Gastrocnemius medialis (tissue), 4 donors: ENCODE results near the gene SMOC2. TPM values are rescaled to one million over a fixed set of nuclear protein-coding genes. Genes with fewer than 3 reads are reported as not detected.

Experiments
- ATAC-seq, 2 donors: fragments of 150-250 bp; one replicate each; pipeline ENCODE4 v1.9.1; 2016
- DNase-seq, 2 donors: peaks; one replicate each; pipeline ENCODE4 v3.0.0-alpha.2; 2019
- H3K27ac ChIP-seq, 4 donors: fragments of 200-600 bp; sonication (generic); 1 replicate in 1 of 4; 2 replicates in 3 of 4; pipeline ENCODE4 v1.5.1; 2016 to 2018; ENCODE audit warnings: mild to moderate bottlenecking in 2 of 4, moderate library complexity in 1 of 4
- H3K27me3 ChIP-seq, 3 donors: fragments of 200-600 bp; sonication (generic) in 2 of 3; 1 replicate in 1 of 3; 2 replicates in 2 of 3; pipeline versions ENCODE4 v1.5.1 to v1.6.0; 2016 to 2019; ENCODE audit warnings: mild to moderate bottlenecking in 1 of 3, moderate library complexity in 1 of 3
- H3K36me3 ChIP-seq, 2 donors: fragments of 200-600 bp; sonication (generic) in 1 of 2; one replicate each; pipeline ENCODE4 v1.5.1; 2017 to 2018
- H3K4me1 ChIP-seq, 2 donors: fragments of 200-600 bp; sonication (generic) in 1 of 2; one replicate each; pipeline ENCODE4 v1.5.1; 2016 to 2017; ENCODE audit warnings: mild to moderate bottlenecking in 2 of 2
- H3K4me3 ChIP-seq, 4 donors: fragments of 200-600 bp; sonication (generic) in 3 of 4; 1 replicate in 1 of 4; 2 replicates in 3 of 4; pipeline ENCODE4 v1.5.1; 2016 to 2019; ENCODE audit warnings: mild to moderate bottlenecking in 2 of 4
- H3K9me3 ChIP-seq, 3 donors: fragments of 200-600 bp; sonication (generic) in 2 of 3; 1 replicate in 1 of 3; 2 replicates in 2 of 3; pipeline ENCODE4 v1.5.1; 2016 to 2019
- CTCF ChIP-seq, 5 experiments: fragments of 450-650 bp in 3 of 5; fragments of 200-600 bp in 2 of 5; sonication (generic) in 2 of 5; IDR thresholded peaks in 4 of 5; conservative IDR thresholded peaks in 1 of 5; 1 replicate in 4 of 5; 2 replicates in 1 of 5; pipeline ENCODE4 v1.5.1; 2016 to 2019; ENCODE audit warnings: antibody characterized with exemption in 5 of 5, mild to moderate bottlenecking in 3 of 5, moderate library complexity in 3 of 5
- POLR2A ChIP-seq, 2 donors: fragments of 450-650 bp; IDR thresholded peaks; one replicate each; pipeline ENCODE4 v1.6.1; 2017; ENCODE audit warnings: antibody characterized with exemption in 2 of 2, mild to moderate bottlenecking in 2 of 2, moderate library complexity in 2 of 2
- in situ Hi-C, 4 donors: fragments of 200-750 bp; cut with MboI; loops; one replicate each; pipeline versions ENCODE4 v1.15.0 to v1.8.0; 2017; ENCODE audit warnings: low sequenced_read_pairs in 4 of 4
- intact Hi-C: fragments of 100-400 bp; cut with DNase I; formaldehyde crosslinking; loops from one replicate; pipeline ENCODE4 v1.15.1; 2023; ENCODE audit warnings: low total_unique reads
- total RNA-seq, 4 donors: library from RNA; depleted of rRNA; stranded (reverse); fragments of >200 nt; gene quantifications; one replicate each; pipeline versions ENCODE4 v1.1.0 to v1.2.3, GENCODE V29; 2016

SMOC2 gene
- total RNA-seq, 4 donors from 2014 or later: 7.2 to 34.4 (median 16.5) TPM

DNA sequence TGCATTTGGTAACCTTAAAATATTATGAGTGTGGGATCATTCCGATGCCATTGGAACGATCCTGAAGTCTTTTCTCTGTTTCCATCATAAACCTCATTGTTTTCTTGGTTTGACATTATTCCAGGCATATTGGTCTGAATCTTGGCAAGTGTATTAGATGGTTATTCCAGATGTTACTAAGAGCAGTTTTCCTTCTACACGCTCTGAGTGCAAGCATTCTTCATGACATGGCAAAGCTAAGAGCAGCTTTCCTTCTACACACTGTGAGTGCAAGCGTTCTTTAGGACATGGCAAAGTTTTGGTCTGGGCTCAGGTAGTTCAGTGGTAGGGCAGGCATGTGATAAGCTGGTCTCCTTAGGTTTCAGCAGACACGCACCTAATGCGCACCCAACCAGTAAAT lies 53.0 kb downstream of the SMOC2 start:
- TF ChIP-seq POLR2A (IDR thresholded peaks at IDR 0.05) (no peak), CTCF (IDR thresholded peaks at IDR 0.05 in 4 of 5, conservative IDR thresholded peaks at IDR 0.05 in 1 of 5) (no peak)
- DNase-seq (no peak), ATAC-seq (no peak)
- intact Hi-C loops: no loop called here
- Histone ChIP-seq H3K36me3 (no peaks in the 10 kb centered on the region), H3K27me3 (peaks cover 0 to 4% (median 0%) of the 10 kb centered on the region in 3 donors), H3K4me1 (no peaks in the 10 kb centered on the region), H3K27ac (no peak overlapping the region), H3K4me3 (no peak overlapping the region), H3K9me3 (no peaks in the 10 kb centered on the region)
- in situ Hi-C loops: no loop called here

GRCh38 chr6:168494726-168495125 lies 53.7 kb downstream of the SMOC2 start:
- no peaks in the 10 kb centered on the region for H3K9me3 ChIP-seq

DNA sequence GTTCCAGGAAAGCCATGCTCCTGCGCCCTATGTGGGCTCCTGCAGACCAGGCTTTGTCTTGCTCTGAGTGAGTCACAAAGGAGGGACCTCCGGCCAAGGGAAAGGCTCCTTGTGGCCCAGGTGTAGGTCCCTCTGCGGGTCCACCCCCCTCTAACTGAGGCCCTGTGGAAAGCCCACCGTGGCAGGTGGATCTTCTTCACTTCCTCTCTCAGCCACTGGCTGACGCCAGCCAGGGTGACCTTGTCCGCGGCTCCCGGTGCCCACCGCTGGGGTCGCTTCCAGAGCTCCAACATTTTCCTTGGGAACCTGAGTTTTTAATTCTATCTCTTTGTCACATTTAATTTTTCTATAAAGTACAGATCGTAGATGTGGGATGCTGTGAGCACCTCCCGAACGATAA lies 54.1 kb downstream of the SMOC2 start:
- no peak overlapping the region for H3K4me3 ChIP-seq
- TF ChIP-seq POLR2A (IDR thresholded peaks at IDR 0.05) (no peak), CTCF (IDR thresholded peaks at IDR 0.05 in 4 of 5, conservative IDR thresholded peaks at IDR 0.05 in 1 of 5) (no peak)
- peaks cover 0 to 4% (median 0%) of the 10 kb centered on the region in 3 donors for H3K27me3 ChIP-seq
- H3K27ac ChIP-seq: no peak overlapping the region
- no peak for DNase-seq
- intact Hi-C loops (no loop called here), in situ Hi-C loops (no loop called here)
- no peaks in the 10 kb centered on the region for H3K36me3 ChIP-seq
- H3K4me1 ChIP-seq: no peaks in the 10 kb centered on the region
- no peaks in the 10 kb centered on the region for H3K9me3 ChIP-seq
- ATAC-seq: no peak

More at GRCh38 chr6:168494726-168495125, 53.7 kb downstream of the SMOC2 start:
- Histone ChIP-seq H3K27ac (no peak overlapping the region), H3K4me3 (no peak overlapping the region), H3K36me3 (no peaks in the 10 kb centered on the region), H3K27me3 (peaks cover 0 to 4% (median 0%) of the 10 kb centered on the region in 3 donors), H3K4me1 (no peaks in the 10 kb centered on the region)
- ATAC-seq: no peak
- no peak for DNase-seq
- intact Hi-C loops: no loop called here
- in situ Hi-C loops: no loop called here
- TF ChIP-seq POLR2A (IDR thresholded peaks at IDR 0.05) (no peak), CTCF (IDR thresholded peaks at IDR 0.05 in 4 of 5, conservative IDR thresholded peaks at IDR 0.05 in 1 of 5) (no peak)

DNA sequence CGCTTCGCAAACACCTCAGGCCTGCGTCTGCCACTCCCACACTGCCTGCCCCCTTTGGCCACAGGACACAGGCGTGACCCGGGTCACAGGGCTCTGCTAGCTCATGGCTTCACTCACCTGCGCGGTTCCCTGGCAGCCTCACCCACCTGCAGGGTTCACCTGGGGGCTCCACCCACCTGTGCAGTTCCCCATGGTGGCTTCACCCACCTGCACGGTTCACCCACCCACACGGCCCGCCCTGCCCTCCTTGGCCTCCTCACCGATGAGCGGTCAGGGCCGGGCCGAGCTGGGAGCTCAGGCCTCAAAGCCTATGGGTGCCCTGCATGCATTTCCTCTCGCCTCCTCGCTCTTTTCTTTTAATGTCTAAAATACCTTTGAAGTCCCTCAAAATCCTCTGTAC lies 54.7 kb downstream of the SMOC2 start:
- no peak for DNase-seq
- Histone ChIP-seq H3K36me3 (no peaks in the 10 kb centered on the region), H3K27ac (no peak overlapping the region), H3K27me3 (peaks cover 0 to 4% (median 0%) of the 10 kb centered on the region in 3 donors), H3K4me3 (no peak overlapping the region), H3K4me1 (no peaks in the 10 kb centered on the region), H3K9me3 (no peaks in the 10 kb centered on the region)
- in situ Hi-C loops (no loop called here), intact Hi-C loops (no loop called here)
- TF ChIP-seq POLR2A (IDR thresholded peaks at IDR 0.05): no peak
- no peak for TF ChIP-seq CTCF (IDR thresholded peaks at IDR 0.05 in 4 of 5, conservative IDR thresholded peaks at IDR 0.05 in 1 of 5)
- ATAC-seq: no peak
